Pancreas (tissue), 10 donors: Measurements from ENCODE around the gene SRRM2. TPM values are rescaled to one million over a fixed set of nuclear protein-coding genes. Genes with fewer than 3 reads are reported as not detected.

ENCODE experiments used
- ATAC-seq, 4 donors: fragments of 200-7000 bp; cut with Tn5 transposase; one replicate each; pipeline versions ENCODE4 v1.8.0 to v1.9.1; 2020; ENCODE audit warnings: mild to moderate bottlenecking in 4 of 4, moderate library complexity in 4 of 4
- DNase-seq, 6 donors: peaks; one replicate each; pipeline ENCODE4 v3.0.0-alpha.2; 2020
- FAIRE-seq: peaks from 2 replicates; lab custom pipeline; 2012; peaks lifted over from hg19 to GRCh38; lab: Jason Lieb, UNC
- H3K27ac ChIP-seq, 4 donors: fragments of 200-600 bp; sonication (generic); 1 replicate in 3 of 4; 2 replicates in 1 of 4; pipeline versions ENCODE4 v1.5.0 to v1.8.0; 2020
- H3K27me3 ChIP-seq, 4 donors: fragments of 200-600 bp; one replicate each; pipeline ENCODE4 v1.8.0; 2021
- H3K36me3 ChIP-seq, 3 donors: fragments of 200-600 bp; sonication (generic) in 1 of 3; one replicate each; pipeline versions ENCODE4 v1.5.0 to v1.8.0; 2020 to 2021
- H3K4me1 ChIP-seq, 3 donors: fragments of 200-600 bp; one replicate each; pipeline ENCODE4 v1.8.0; 2021
- H3K4me3 ChIP-seq, 4 donors: fragments of 200-600 bp; sonication (generic) in 2 of 4; one replicate each; pipeline versions ENCODE4 v1.5.0 to v1.8.0; 2020 to 2021
- H3K9me3 ChIP-seq, 4 donors: fragments of 200-600 bp; one replicate each; pipeline ENCODE4 v1.8.0; 2021
- CTCF ChIP-seq, 4 donors: fragments of 200-600 bp; sonication (generic) in 3 of 4; IDR thresholded peaks; one replicate each; pipeline versions ENCODE4 v1.5.0 to v1.8.0; 2021; ENCODE audit warnings: antibody characterized with exemption in 4 of 4
- whole genome bisulfite sequencing, 2 donors: extraction: QIAGEN DNeasy Blood & Tissue Kit; methylation state at CpG; one replicate each; pipeline ENCODE4 v1.1.7; 2013; 5-methylcytosine and 5-hydroxymethylcytosine counted together
- intact Hi-C, 3 donors: fragments of 100-400 bp; cut with DNase I; formaldehyde crosslinking; loops; one replicate each; pipeline versions ENCODE4 v1.11.1 to v1.14.2; 2022
- polyA plus RNA-seq, 2 donors: library from polyadenylated mRNA; stranded (reverse); fragments of 200-250 nt; gene quantifications; one replicate each; pipeline ENCODE4 v1.2.3, GENCODE V29; 2013
- total RNA-seq, 6 donors: library from RNA; stranded (reverse); fragmentation: NEBNext Ultra II Directional in 4 of 6; extraction: Animal tissue kit (Norgen Biotek cat#: 25700) in 4 of 6; gene quantifications; one replicate each; pipeline versions ENCODE4 v1.2.1 to v1.2.4, GENCODE V29; 2021 to 2023
- donor health status: healthy with polysubstance abuse.
- donor health status: DM: no; HTN: no; CAD: no; lungs with moderate emphysema.
- donor health status: DM: no; HTN: no; CAD: no.
- donor health status: control.
- donor health status: control.
- donor health status: Bipolar disorder and iron deficiency.
- donor health status: DM: yes; HTN: yes; CAD: no.
- donor health status: DM: no; HTN: no; CAD: no.
- donor health status: DM: no; HTN: no; CAD: no.
- donor health status: DM: yes; HTN: yes; CAD: no.

Gene SRRM2
- total and polyA plus RNA-seq, 8 donors: 244 to 1,932 (median 380) TPM

- Histone ChIP-seq H3K4me1 (peaks cover 6 to 20% (median 18%) of the 10 kb centered on the region in 3 donors), H3K4me3 (no peak overlapping the region), H3K36me3 (peaks cover 8 to 54% (median 50%) of the 10 kb centered on the region in 3 donors), H3K27me3 (no peaks in the 10 kb centered on the region), H3K9me3 (no peaks in the 10 kb centered on the region), H3K27ac (no peak overlapping the region)
- DNase-seq (no peak), ATAC-seq (no peak), FAIRE-seq (no peak)
- no peak for TF ChIP-seq CTCF (IDR thresholded peaks at IDR 0.05)
- intact Hi-C loops: no loop called here
- 81 to 82% methylated on average over 11 of the region's 11 CpGs for WGBS, 2 donors
These were observed 4.9 kb downstream of the SRRM2 start for GRCh38 chr16:2757344-2757743.

GRCh38 chr16:2761472-2761871, 9.0 kb downstream of the SRRM2 start:
- 90 to 92% methylated on average over 10 of the region's 10 CpGs for WGBS, 2 donors
- ATAC-seq (no peak), DNase-seq (peak in 1 of 6 donors; percentile 18), FAIRE-seq (no peak)
- Histone ChIP-seq H3K27ac (no peak overlapping the region), H3K4me3 (no peak overlapping the region), H3K9me3 (no peaks in the 10 kb centered on the region), H3K4me1 (no peaks in the 10 kb centered on the region), H3K27me3 (no peaks in the 10 kb centered on the region), H3K36me3 (peaks cover 10 to 92% (median 80%) of the 10 kb centered on the region in 3 donors)
- TF ChIP-seq CTCF (IDR thresholded peaks at IDR 0.05): no peak
- intact Hi-C loops: no loop called here

GRCh38 chr16:2761886-2762583, 9.6 kb downstream of the SRRM2 start:
- Histone ChIP-seq H3K4me1 (no peaks in the 10 kb centered on the region), H3K36me3 (peaks cover 10 to 96% (median 83%) of the 10 kb centered on the region in 3 donors), H3K9me3 (no peaks in the 10 kb centered on the region), H3K27me3 (no peaks in the 10 kb centered on the region), H3K4me3 (no peak overlapping the region), H3K27ac (no peak overlapping the region)
- intact Hi-C loops: no loop called here
- DNase-seq (peak in 1 of 6 donors; percentile 49), FAIRE-seq (no peak), ATAC-seq (peak in 1 of 4 donors; percentile 8)
- no peak for TF ChIP-seq CTCF (IDR thresholded peaks at IDR 0.05)
- 97% methylated on average over 42 of the region's 42 CpGs for WGBS, 2 donors

- H3K27me3 ChIP-seq: no peaks in the 10 kb centered on the region
- peaks cover 13 to 96% (median 83%) of the 10 kb centered on the region in 3 donors for H3K36me3 ChIP-seq
- FAIRE-seq: no peak
- H3K4me3 ChIP-seq: no peak overlapping the region
- no peak for TF ChIP-seq CTCF (IDR thresholded peaks at IDR 0.05)
- peak in 1 of 6 donors; percentile 5 for DNase-seq
- no peaks in the 10 kb centered on the region for H3K4me1 ChIP-seq
- no peak for ATAC-seq
- H3K9me3 ChIP-seq: no peaks in the 10 kb centered on the region
- WGBS, 2 donors: 96 to 98% methylated on average over 13 of the region's 13 CpGs
- intact Hi-C loops: no loop called here
- no peak overlapping the region for H3K27ac ChIP-seq
These were observed 10.3 kb downstream of the SRRM2 start for GRCh38 chr16:2762711-2763110.

DNA sequence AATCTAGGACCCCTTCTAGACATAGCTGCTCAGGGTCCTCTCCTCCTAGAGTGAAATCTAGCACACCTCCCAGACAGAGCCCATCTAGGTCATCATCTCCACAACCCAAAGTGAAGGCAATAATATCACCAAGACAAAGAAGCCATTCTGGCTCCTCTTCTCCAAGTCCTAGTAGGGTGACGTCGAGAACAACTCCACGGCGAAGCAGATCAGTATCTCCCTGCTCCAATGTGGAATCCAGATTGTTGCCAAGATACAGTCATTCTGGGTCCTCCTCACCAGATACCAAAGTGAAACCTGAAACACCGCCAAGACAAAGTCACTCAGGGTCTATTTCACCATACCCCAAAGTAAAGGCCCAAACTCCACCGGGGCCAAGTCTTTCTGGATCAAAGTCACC, 10.7 kb downstream of the SRRM2 start:
- no peak for ATAC-seq
- TF ChIP-seq CTCF (IDR thresholded peaks at IDR 0.05): no peak
- H3K4me3 ChIP-seq: no peak overlapping the region
- DNase-seq: peak in 1 of 6 donors; percentile 2
- no peak overlapping the region for H3K27ac ChIP-seq
- H3K4me1 ChIP-seq: no peaks in the 10 kb centered on the region
- no peaks in the 10 kb centered on the region for H3K9me3 ChIP-seq
- intact Hi-C loops: no loop called here
- H3K27me3 ChIP-seq: no peaks in the 10 kb centered on the region
- FAIRE-seq: no peak
- peaks cover 14 to 96% (median 82%) of the 10 kb centered on the region in 3 donors for H3K36me3 ChIP-seq
- 89 to 96% methylated on average over 6 of the region's 6 CpGs for WGBS, 2 donors
